ENCODE data around the gene SH2D3A. TPM values are rescaled to one million over a fixed set of nuclear protein-coding genes. Genes with fewer than 3 reads are reported as not detected.

SH2D3A gene
- total RNA-seq, 1 donor from 2014 or later, result 3.0 TPM

- peak; percentile 90 to 100 for DNase-seq (ENCODE audit: low read depth in 2 of 2)
Observed at GRCh38 chr19:6737873-6738786, 29.1 kb downstream of the SH2D3A start.

GRCh38 chr19:6737284-6737872, 29.9 kb downstream of the SH2D3A start, which contains the start of gene GPR108:
Gene GPR108, minus strand, starts transcription at chr19:6737580. Its CDS starts 4 bp downstream, at chr19:6737576.
- DNase-seq (ENCODE audit: low read depth in 2 of 2), result peak in 1 of 2 donors; percentile 100

GRCh38 chr19:6736917-6737283, 30.3 kb downstream of the SH2D3A start:
- DNase-seq (ENCODE audit: low read depth in 2 of 2), result no peak

GRCh38 chr19:6736169-6736916, 30.9 kb downstream of the SH2D3A start:
- DNase-seq (ENCODE audit: low read depth in 2 of 2), result peak; percentile 81 to 93

GRCh38 chr19:6735181-6735911, 31.9 kb downstream of the SH2D3A start:
- DNase-seq (ENCODE audit: low read depth in 2 of 2), result peak; percentile 36 to 78

GRCh38 chr19:6734096-6734696, 33.0 kb downstream of the SH2D3A start:
- peak; percentile 71 to 86 for DNase-seq (ENCODE audit: low read depth in 2 of 2)

GRCh38 chr19:6733338-6734095, 33.7 kb downstream of the SH2D3A start:
- no peak for DNase-seq (ENCODE audit: low read depth in 2 of 2)

GRCh38 chr19:6732803-6733337, 34.4 kb downstream of the SH2D3A start:
- no peak for DNase-seq (ENCODE audit: low read depth in 2 of 2)

GRCh38 chr19:6731822-6732221, 35.4 kb downstream of the SH2D3A start:
- no peak for DNase-seq (ENCODE audit: low read depth in 2 of 2)

GRCh38 chr19:6730941-6731670, 36.1 kb downstream of the SH2D3A start:
- DNase-seq (ENCODE audit: low read depth in 2 of 2), result no peak

GRCh38 chr19:6730153-6730804, 37.0 kb downstream of the SH2D3A start:
- DNase-seq (ENCODE audit: low read depth in 2 of 2), result peak; percentile 25 to 63

GRCh38 chr19:6729573-6730152, 37.6 kb downstream of the SH2D3A start:
- DNase-seq (ENCODE audit: low read depth in 2 of 2), result no peak

GRCh38 chr19:6728346-6728745, 38.9 kb downstream of the SH2D3A start:
- DNase-seq (ENCODE audit: low read depth in 2 of 2), result peak in 1 of 2 donors; percentile 46

GRCh38 chr19:6725513-6726231, 41.6 kb downstream of the SH2D3A start:
- no peak for DNase-seq (ENCODE audit: low read depth in 2 of 2)

GRCh38 chr19:6724631-6725492, 42.4 kb downstream of the SH2D3A start:
- no peak for DNase-seq (ENCODE audit: low read depth in 2 of 2)

GRCh38 chr19:6723738-6724137, 43.5 kb downstream of the SH2D3A start:
- no peak for DNase-seq (ENCODE audit: low read depth in 2 of 2)

Data from lung microvascular endothelial cell (primary cell).